Adrenal gland (tissue), 12 donors: ENCODE data around the gene CCDC159. TPM values are rescaled to one million over a fixed set of nuclear protein-coding genes. Genes with fewer than 3 reads are reported as not detected.
A peak's percentile ranks its signal among the peaks of the same experiment; 100 is the strongest.

Experiments
- DNase-seq, 7 donors: peaks; one replicate each; pipeline ENCODE4 v3.0.0-alpha.2; 2019 to 2020
- H3K27ac ChIP-seq, 5 donors: fragments of 200-600 bp; sonication (generic) in 4 of 5; 1 replicate in 3 of 5; 2 replicates in 2 of 5; pipeline versions ENCODE4 v1.5.1 to v1.8.0; 2016 to 2020; ENCODE audit warnings: mild to moderate bottlenecking in 1 of 5
- H3K27me3 ChIP-seq: fragments of 200-600 bp; 2 replicates; pipeline ENCODE4 v1.8.0; 2021
- H3K36me3 ChIP-seq, 2 donors: fragments of 200-600 bp; replicated peaks in 1 of 2; 1 replicate in 1 of 2; 2 replicates in 1 of 2; pipeline versions ENCODE4 v1.5.1 to v1.8.0; 2018 to 2022
- H3K4me1 ChIP-seq, 2 donors: fragments of 200-600 bp; replicated peaks in 1 of 2; 1 replicate in 1 of 2; 2 replicates in 1 of 2; pipeline versions ENCODE4 v1.5.1 to v1.8.0; 2018 to 2021
- H3K4me3 ChIP-seq, 4 donors: fragments of 200-600 bp; sonication (generic) in 3 of 4; one replicate each; pipeline ENCODE4 v1.5.1; 2016 to 2018
- H3K9me3 ChIP-seq, 3 donors: fragments of 200-600 bp; sonication (generic) in 1 of 3; replicated peaks in 1 of 3; 1 replicate in 2 of 3; 2 replicates in 1 of 3; pipeline versions ENCODE4 v1.5.1 to v1.8.0; 2016 to 2021
- CTCF ChIP-seq, 6 experiments: fragments of 450-650 bp in 4 of 6; fragments of 200-600 bp in 2 of 6; sonication (generic) in 1 of 6; IDR thresholded peaks; 1 replicate in 5 of 6; 2 replicates in 1 of 6; pipeline versions ENCODE4 v1.5.1 to v1.8.0; 2016 to 2021; ENCODE audit warnings: antibody characterized with exemption in 6 of 6, mild to moderate bottlenecking in 2 of 6, moderate library complexity in 1 of 6
- POLR2A ChIP-seq, 2 donors: fragments of 450-650 bp; IDR thresholded peaks; one replicate each; pipeline ENCODE4 v1.6.1; 2017; ENCODE audit warnings: antibody characterized with exemption in 2 of 2, mild to moderate bottlenecking in 2 of 2, moderate library complexity in 1 of 2
- WGBS, 4 donors: extraction: QIAGEN DNeasy Blood & Tissue Kit in 2 of 4; methylation state at CpG; one replicate each; pipeline versions ENCODE4 v1.1.5 to v1.1.7; 2013 to 2017; 5-methylcytosine and 5-hydroxymethylcytosine counted together
- intact Hi-C, 2 donors: fragments of 100-400 bp; cut with DNase I; formaldehyde crosslinking; loops; one replicate each; pipeline versions ENCODE4 v1.14.1 to v1.15.0; 2022 to 2023
- polyA plus RNA-seq, 3 donors: library from polyadenylated mRNA; stranded (reverse); fragments of 200-250 nt in 2 of 3; fragments of 350-450 nt in 1 of 3; fragmentation: Illumina TruSeq in 1 of 3; extraction: RNeasy Lipid Tissue Mini Kit (QIAGEN cat#74804) in 1 of 3; gene quantifications; one replicate each; pipeline ENCODE4 v1.2.3, GENCODE V29; 2013 to 2014
- total RNA-seq, 9 donors: library from RNA; depleted of rRNA in 4 of 9; stranded (reverse); fragments of >200 nt in 4 of 9; fragments of 120-200 nt in 1 of 9; fragmentation: NEBNext Ultra II Directional in 1 of 9; extraction: Animal tissue kit (Norgen Biotek cat#: 25700) in 1 of 9; gene quantifications; one replicate each; pipeline versions ENCODE4 v1.1.0 to v1.2.4, GENCODE V29; 2013 to 2023
- donor health status: healthy with polysubstance abuse.
- donor health status: Bipolar disorder and iron deficiency.
- donor health status: DM: yes; HTN: yes; CAD: no.
- donor health status: DM: no; HTN: no; CAD: no.
- donor health status: DM: no; HTN: no; CAD: no.
- donor health status: DM: yes; HTN: yes; CAD: no.

Gene CCDC159
- total and polyA plus RNA-seq, 12 donors, result 24.1 to 479 (median 58.8) TPM

- TF ChIP-seq CTCF (IDR thresholded peaks at IDR 0.05) (no peak), POLR2A (IDR thresholded peaks at IDR 0.05) (no peak)
- no peak overlapping the region for H3K4me3 ChIP-seq
- no peaks in the 10 kb centered on the region for H3K27me3 ChIP-seq
- peaks cover 0 to 46% of the 10 kb centered on the region in 2 donors for H3K36me3 ChIP-seq
- H3K9me3 ChIP-seq, result no peaks in the 10 kb centered on the region
- DNase-seq, result no peak
- intact Hi-C loops, result no loop called here
- no peaks in the 10 kb centered on the region for H3K4me1 ChIP-seq
- no peak overlapping the region for H3K27ac ChIP-seq
- 59 to 70% (median 63%) methylated on average over 7 of the region's 7 CpGs for WGBS, 4 donors
Measured at GRCh38 chr19:11365557-11366117, 19.3 kb downstream of the CCDC159 start.

GRCh38 chr19:11367528-11367927, 21.2 kb downstream of the CCDC159 start:
- Histone ChIP-seq H3K9me3 (no peaks in the 10 kb centered on the region), H3K27ac (no peak overlapping the region), H3K36me3 (peaks cover 0 to 32% of the 10 kb centered on the region in 2 donors), H3K4me3 (no peak overlapping the region), H3K27me3 (no peaks in the 10 kb centered on the region), H3K4me1 (no peaks in the 10 kb centered on the region)
- intact Hi-C loops, result no loop called here
- TF ChIP-seq CTCF (IDR thresholded peaks at IDR 0.05) (no peak), POLR2A (IDR thresholded peaks at IDR 0.05) (no peak)
- 69 to 91% (median 79%) methylated on average over 1 to 2 of the region's 2 CpGs for WGBS, 4 donors
- DNase-seq, result no peak

- 91 to 96% (median 94%) methylated on average over 2 of the region's 2 CpGs for WGBS, 4 donors
- H3K9me3 ChIP-seq, result no peaks in the 10 kb centered on the region
- TF ChIP-seq CTCF (IDR thresholded peaks at IDR 0.05) (no peak), POLR2A (IDR thresholded peaks at IDR 0.05) (no peak)
- intact Hi-C loops, result no loop called here
- peaks cover 10 to 14% of the 10 kb centered on the region in 2 donors for H3K4me1 ChIP-seq
- no peaks in the 10 kb centered on the region for H3K27me3 ChIP-seq
- no peak overlapping the region for H3K4me3 ChIP-seq
- H3K36me3 ChIP-seq, result peaks cover 0 to 9% of the 10 kb centered on the region in 2 donors
- H3K27ac ChIP-seq, result no peak overlapping the region
- no peak for DNase-seq
Measured at GRCh38 chr19:11370744-11371143, 24.4 kb downstream of the CCDC159 start.

GRCh38 chr19:11373166-11373884, 27.0 kb downstream of the CCDC159 start:
- Histone ChIP-seq H3K27ac (peak overlapping the region in 1 of 5 donors; percentile 97), H3K36me3 (no peaks in the 10 kb centered on the region), H3K4me1 (peaks cover 33 to 40% of the 10 kb centered on the region in 2 donors), H3K9me3 (no peaks in the 10 kb centered on the region), H3K4me3 (no peak overlapping the region), H3K27me3 (no peaks in the 10 kb centered on the region)
- TF ChIP-seq POLR2A (IDR thresholded peaks at IDR 0.05) (no peak), CTCF (IDR thresholded peaks at IDR 0.05) (no peak)
- intact Hi-C loops, result no loop called here
- peak in 1 of 7 donors; percentile 88 for DNase-seq
- 55 to 58% (median 57%) methylated on average over 10 of the region's 10 CpGs for WGBS, 4 donors
